Measurements from ENCODE around the gene NLRP9.

Gene NLRP9

DNA sequence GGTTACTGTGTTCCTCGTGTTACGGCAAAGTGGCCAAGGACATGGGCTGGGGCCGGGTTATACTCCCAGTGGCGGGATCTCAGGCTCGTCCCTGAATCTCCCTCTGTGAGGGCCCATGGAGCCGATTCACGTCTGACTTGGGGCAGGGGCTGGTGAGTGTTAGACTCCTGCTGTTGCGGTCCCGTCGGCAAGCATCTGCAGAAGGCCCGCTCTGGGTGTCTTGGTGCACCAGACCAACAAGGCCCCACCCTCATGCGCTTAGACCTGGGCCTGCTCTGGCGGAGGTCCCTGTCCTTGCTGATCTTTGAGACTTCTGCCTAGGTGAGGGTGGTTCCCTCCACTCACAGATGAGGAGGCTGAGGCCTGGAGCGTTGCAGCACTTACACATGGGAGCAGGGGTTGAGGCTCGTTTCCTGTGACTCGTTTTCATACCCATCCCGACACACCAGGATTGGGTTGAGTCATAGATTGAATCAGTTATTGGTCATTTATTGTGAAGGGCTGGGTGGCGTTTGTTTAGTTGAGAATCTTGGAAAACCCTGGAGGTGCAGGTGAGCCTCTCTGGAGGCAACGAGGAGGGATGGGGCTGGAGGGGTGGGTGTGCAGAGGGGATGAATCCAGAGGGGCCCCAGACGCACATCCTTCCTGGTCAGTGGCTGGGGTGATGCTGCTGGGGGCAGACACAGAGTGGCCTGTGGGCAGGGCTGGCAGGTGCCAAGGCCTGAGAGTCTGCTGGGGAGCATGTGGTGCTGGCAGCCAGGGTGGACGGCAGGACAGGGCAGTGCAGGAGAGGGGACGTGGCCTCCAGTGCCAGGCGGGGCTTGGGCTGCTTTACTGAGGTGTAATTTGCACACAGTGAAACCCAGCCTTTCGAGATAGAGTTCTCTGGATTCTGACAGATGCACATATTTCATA, 58.6 kb downstream of the NLRP9 start:
- no peak overlapping the region for H3K4ac ChIP-seq (ENCODE audit: low read length)
- WGBS, 2 donors (ENCODE audit: extremely low coverage in 2 of 2, insufficient read length in 2 of 2, insufficient replicate concordance in 1 of 2): no CpG with 5 or more reads among the region's 24 CpGs
- no peak overlapping the region for H2BK5ac ChIP-seq (ENCODE audit: low read length)
- no peak overlapping the region for H3K18ac ChIP-seq (ENCODE audit: low read length)
- peak overlapping the region; percentile 58 for H3K14ac ChIP-seq (ENCODE audit: low read length)
- H2BK12ac ChIP-seq (ENCODE audit: low read length): no peak overlapping the region
- H3K4me2 ChIP-seq (ENCODE audit: insufficient read depth, low read length, poor library complexity, severe bottlenecking): no peak overlapping the region
- no peak overlapping the region for H2BK15ac ChIP-seq (ENCODE audit: low read length)
- H3K4me1 ChIP-seq (ENCODE audit: control insufficient read depth in 2 of 2, insufficient read depth in 1 of 2, low read depth in 1 of 2, low read length in 2 of 2): peaks cover 3 to 12% of the 10 kb centered on the region in 2 donors
- H2AFZ ChIP-seq (ENCODE audit: low read length): no peak overlapping the region
- H2AK5ac ChIP-seq (ENCODE audit: low read depth, low read length): no peak overlapping the region
- H3K23ac ChIP-seq (ENCODE audit: low read depth, low read length, poor library complexity): peak overlapping the region; percentile 50
- H2BK120ac ChIP-seq (ENCODE audit: low read depth, low read length): no peak overlapping the region
- peak overlapping the region; percentile 3 for H3K9ac ChIP-seq (ENCODE audit: low read depth, low read length, poor library complexity)
- peaks cover 33 to 72% of the 10 kb centered on the region in 2 donors for H3K36me3 ChIP-seq (replicated peaks in 1 of 2; ENCODE audit: control insufficient read depth in 2 of 2, insufficient read depth in 2 of 2, low read length in 2 of 2)
- no peak overlapping the region for H4K91ac ChIP-seq (ENCODE audit: low read depth, low read length, poor library complexity)
- H4K8ac ChIP-seq (ENCODE audit: low read depth, low read length): peak overlapping the region; percentile 31
- no peak overlapping the region for H3K27ac ChIP-seq (replicated peaks; ENCODE audit: low read length)
- no peak for DNase-seq (ENCODE audit: low spot score)
- H3K79me1 ChIP-seq (ENCODE audit: low read depth, low read length): peaks cover 20% of the 10 kb centered on the region
- H3K4me3 ChIP-seq (ENCODE audit: low read length in 2 of 2): no peak overlapping the region
- H3K9me3 ChIP-seq (replicated peaks in 1 of 2; ENCODE audit: control insufficient read depth in 2 of 2, insufficient read depth in 1 of 2, low read depth in 1 of 2, low read length in 2 of 2): no peaks in the 10 kb centered on the region
- no peaks in the 10 kb centered on the region for H3K27me3 ChIP-seq (ENCODE audit: control insufficient read depth in 3 of 3, insufficient read depth in 3 of 3, low read depth in 1 of 3, low read length in 3 of 3)

DNA sequence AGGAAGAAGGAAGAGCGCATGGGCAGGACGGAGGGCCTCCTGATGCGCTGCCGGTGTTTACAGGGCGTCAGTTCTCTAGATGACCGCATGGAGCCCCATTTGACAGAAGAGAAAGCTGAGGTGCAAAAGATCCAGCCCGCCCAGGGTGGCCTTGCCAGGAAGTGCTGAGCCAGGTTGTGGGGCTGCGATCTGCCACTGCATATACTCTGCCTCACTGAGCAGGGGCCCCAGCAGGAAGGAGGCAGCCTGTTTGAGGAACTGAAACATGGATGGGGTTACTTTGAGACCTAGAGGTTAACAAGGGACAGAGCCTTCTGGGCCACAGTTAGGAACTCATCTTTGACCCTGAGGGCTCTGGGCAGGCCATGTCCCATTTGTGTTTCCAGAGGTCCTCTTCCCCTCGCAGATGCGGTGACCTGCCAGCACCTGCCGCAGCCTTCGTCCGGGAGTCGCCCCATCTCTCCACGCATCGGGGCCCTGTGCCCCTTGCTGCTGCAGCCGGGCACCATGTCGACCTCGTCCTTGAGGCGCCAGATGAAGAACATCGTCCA, 60.0 kb downstream of the NLRP9 start:
- Histone ChIP-seq H3K27me3 (ENCODE audit: control insufficient read depth in 3 of 3, insufficient read depth in 3 of 3, low read depth in 1 of 3, low read length in 3 of 3) (no peaks in the 10 kb centered on the region), H2BK120ac (ENCODE audit: low read depth, low read length) (no peak overlapping the region), H3K18ac (ENCODE audit: low read length) (no peak overlapping the region), H3K9ac (ENCODE audit: low read depth, low read length, poor library complexity) (peak overlapping the region; percentile 30), H3K9me3 (replicated peaks in 1 of 2; ENCODE audit: control insufficient read depth in 2 of 2, insufficient read depth in 1 of 2, low read depth in 1 of 2, low read length in 2 of 2) (no peaks in the 10 kb centered on the region), H3K4me1 (ENCODE audit: control insufficient read depth in 2 of 2, insufficient read depth in 1 of 2, low read depth in 1 of 2, low read length in 2 of 2) (peaks cover 3 to 22% of the 10 kb centered on the region in 2 donors), H3K14ac (ENCODE audit: low read length) (no peak overlapping the region), H4K91ac (ENCODE audit: low read depth, low read length, poor library complexity) (no peak overlapping the region), H2BK12ac (ENCODE audit: low read length) (no peak overlapping the region), H3K4ac (ENCODE audit: low read length) (no peak overlapping the region), H2BK5ac (ENCODE audit: low read length) (no peak overlapping the region), H3K23ac (ENCODE audit: low read depth, low read length, poor library complexity) (no peak overlapping the region), H4K8ac (ENCODE audit: low read depth, low read length) (no peak overlapping the region), H3K4me2 (ENCODE audit: insufficient read depth, low read length, poor library complexity, severe bottlenecking) (no peak overlapping the region), H3K36me3 (replicated peaks in 1 of 2; ENCODE audit: control insufficient read depth in 2 of 2, insufficient read depth in 2 of 2, low read length in 2 of 2) (peaks cover 33 to 68% of the 10 kb centered on the region in 2 donors), H2AK5ac (ENCODE audit: low read depth, low read length) (peak overlapping the region; percentile 45), H3K27ac (replicated peaks; ENCODE audit: low read length) (no peak overlapping the region), H3K4me3 (ENCODE audit: low read length in 2 of 2) (no peak overlapping the region), H2AFZ (ENCODE audit: low read length) (no peak overlapping the region), H2BK15ac (ENCODE audit: low read length) (no peak overlapping the region), H3K79me1 (ENCODE audit: low read depth, low read length) (peaks cover 20% of the 10 kb centered on the region)
- no peak for DNase-seq (ENCODE audit: low spot score)
- WGBS, 2 donors (ENCODE audit: extremely low coverage in 2 of 2, insufficient read length in 2 of 2, insufficient replicate concordance in 1 of 2): no CpG with 5 or more reads among the region's 21 CpGs

DNA sequence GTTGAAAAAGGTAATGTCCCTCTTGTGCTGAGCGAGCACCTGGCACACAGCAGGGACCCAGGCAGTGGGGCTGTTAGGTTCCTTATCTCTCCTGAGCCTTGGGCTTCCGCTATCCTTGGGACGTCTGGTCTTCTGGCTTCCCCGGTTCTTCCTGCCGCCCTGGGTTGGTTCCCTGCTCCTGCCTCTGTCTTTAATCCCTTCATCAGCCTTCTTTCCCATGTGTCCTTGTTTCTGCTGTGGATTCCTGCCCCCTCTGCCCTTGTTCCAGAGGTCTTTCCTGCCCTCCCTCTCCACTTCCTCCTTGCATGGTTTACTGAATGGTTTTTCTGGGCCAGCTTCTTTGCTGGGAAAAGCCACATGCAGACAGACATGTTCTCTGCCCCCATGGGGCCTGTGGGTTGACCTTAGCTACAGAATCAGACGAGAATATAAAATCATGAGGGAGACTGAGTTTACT, 60.6 kb downstream of the NLRP9 start:
- no peak overlapping the region for H3K27ac ChIP-seq (replicated peaks; ENCODE audit: low read length)

DNA sequence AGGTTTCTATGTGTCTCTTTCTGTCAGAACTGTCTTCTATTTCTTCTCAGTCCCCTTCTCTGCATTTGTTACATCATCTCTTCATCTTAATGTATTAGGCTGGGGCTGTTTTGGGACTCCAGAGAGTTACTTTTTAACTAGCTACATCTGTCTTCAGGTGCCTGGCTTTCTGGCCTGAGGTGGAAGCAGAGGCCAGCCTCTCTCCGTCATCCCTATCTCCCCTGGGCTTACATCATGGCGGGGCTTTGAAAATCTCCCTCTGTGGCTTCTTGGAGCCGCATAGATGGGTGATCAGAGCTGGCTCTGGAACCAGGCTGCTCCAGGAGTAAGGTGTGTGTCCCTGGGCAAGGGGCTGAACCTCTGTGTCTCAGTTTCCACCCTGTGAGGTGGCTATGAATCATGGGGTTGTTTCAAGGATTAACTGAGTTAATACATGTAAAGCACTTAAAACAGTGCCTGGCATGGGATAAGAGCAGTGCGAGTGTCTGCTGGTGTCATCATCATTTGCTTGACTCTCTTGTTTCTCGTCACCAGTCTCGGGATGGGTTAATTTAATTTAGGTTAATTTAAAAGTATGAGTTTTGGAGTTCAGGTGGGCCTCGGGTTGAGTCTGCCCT, 61.2 kb downstream of the NLRP9 start:
- H3K23ac ChIP-seq (ENCODE audit: low read depth, low read length, poor library complexity): no peak overlapping the region
- H3K4me3 ChIP-seq (ENCODE audit: low read length in 2 of 2): peak overlapping the region in 1 of 2 donors; percentile 92
- no peak overlapping the region for H3K4me2 ChIP-seq (ENCODE audit: insufficient read depth, low read length, poor library complexity, severe bottlenecking)
- H2BK5ac ChIP-seq (ENCODE audit: low read length): no peak overlapping the region
- H2BK120ac ChIP-seq (ENCODE audit: low read depth, low read length): no peak overlapping the region
- H2BK15ac ChIP-seq (ENCODE audit: low read length): no peak overlapping the region
- peaks cover 3 to 23% of the 10 kb centered on the region in 2 donors for H3K4me1 ChIP-seq (ENCODE audit: control insufficient read depth in 2 of 2, insufficient read depth in 1 of 2, low read depth in 1 of 2, low read length in 2 of 2)
- no peak overlapping the region for H2AFZ ChIP-seq (ENCODE audit: low read length)
- peaks cover 17% of the 10 kb centered on the region for H3K79me1 ChIP-seq (ENCODE audit: low read depth, low read length)
- no peak overlapping the region for H3K9ac ChIP-seq (ENCODE audit: low read depth, low read length, poor library complexity)
- H4K8ac ChIP-seq (ENCODE audit: low read depth, low read length): no peak overlapping the region
- peaks cover 35 to 72% of the 10 kb centered on the region in 2 donors for H3K36me3 ChIP-seq (replicated peaks in 1 of 2; ENCODE audit: control insufficient read depth in 2 of 2, insufficient read depth in 2 of 2, low read length in 2 of 2)
- no peaks in the 10 kb centered on the region for H3K27me3 ChIP-seq (ENCODE audit: control insufficient read depth in 3 of 3, insufficient read depth in 3 of 3, low read depth in 1 of 3, low read length in 3 of 3)
- H3K18ac ChIP-seq (ENCODE audit: low read length): no peak overlapping the region
- no peak overlapping the region for H3K14ac ChIP-seq (ENCODE audit: low read length)
- no peak for DNase-seq (ENCODE audit: low spot score)
- no peak overlapping the region for H3K4ac ChIP-seq (ENCODE audit: low read length)
- H3K27ac ChIP-seq (replicated peaks; ENCODE audit: low read length): no peak overlapping the region
- no CpG with 5 or more reads among the region's 7 CpGs for WGBS, 2 donors (ENCODE audit: extremely low coverage in 2 of 2, insufficient read length in 2 of 2, insufficient replicate concordance in 1 of 2)
- no peaks in the 10 kb centered on the region for H3K9me3 ChIP-seq (replicated peaks in 1 of 2; ENCODE audit: control insufficient read depth in 2 of 2, insufficient read depth in 1 of 2, low read depth in 1 of 2, low read length in 2 of 2)
- no peak overlapping the region for H2BK12ac ChIP-seq (ENCODE audit: low read length)
- H2AK5ac ChIP-seq (ENCODE audit: low read depth, low read length): no peak overlapping the region
- H4K91ac ChIP-seq (ENCODE audit: low read depth, low read length, poor library complexity): no peak overlapping the region

More for the DNA sequence above, 60.6 kb downstream of the NLRP9 start:
- Histone ChIP-seq H3K4me3 (ENCODE audit: low read length in 2 of 2) (no peak overlapping the region), H3K36me3 (replicated peaks in 1 of 2; ENCODE audit: control insufficient read depth in 2 of 2, insufficient read depth in 2 of 2, low read length in 2 of 2) (peaks cover 33 to 70% of the 10 kb centered on the region in 2 donors), H3K79me1 (ENCODE audit: low read depth, low read length) (peaks cover 20% of the 10 kb centered on the region), H2BK120ac (ENCODE audit: low read depth, low read length) (no peak overlapping the region), H3K4ac (ENCODE audit: low read length) (no peak overlapping the region), H3K27me3 (ENCODE audit: control insufficient read depth in 3 of 3, insufficient read depth in 3 of 3, low read depth in 1 of 3, low read length in 3 of 3) (no peaks in the 10 kb centered on the region), H3K23ac (ENCODE audit: low read depth, low read length, poor library complexity) (no peak overlapping the region), H3K9me3 (replicated peaks in 1 of 2; ENCODE audit: control insufficient read depth in 2 of 2, insufficient read depth in 1 of 2, low read depth in 1 of 2, low read length in 2 of 2) (no peaks in the 10 kb centered on the region), H3K9ac (ENCODE audit: low read depth, low read length, poor library complexity) (no peak overlapping the region), H2AK5ac (ENCODE audit: low read depth, low read length) (no peak overlapping the region), H3K14ac (ENCODE audit: low read length) (no peak overlapping the region), H2BK15ac (ENCODE audit: low read length) (no peak overlapping the region), H3K4me1 (ENCODE audit: control insufficient read depth in 2 of 2, insufficient read depth in 1 of 2, low read depth in 1 of 2, low read length in 2 of 2) (peaks cover 3 to 23% of the 10 kb centered on the region in 2 donors), H2AFZ (ENCODE audit: low read length) (no peak overlapping the region), H2BK12ac (ENCODE audit: low read length) (no peak overlapping the region), H4K91ac (ENCODE audit: low read depth, low read length, poor library complexity) (no peak overlapping the region), H3K4me2 (ENCODE audit: insufficient read depth, low read length, poor library complexity, severe bottlenecking) (no peak overlapping the region), H4K8ac (ENCODE audit: low read depth, low read length) (no peak overlapping the region), H2BK5ac (ENCODE audit: low read length) (peak overlapping the region; percentile 3), H3K18ac (ENCODE audit: low read length) (no peak overlapping the region)
- WGBS, 2 donors (ENCODE audit: extremely low coverage in 2 of 2, insufficient read length in 2 of 2, insufficient replicate concordance in 1 of 2): no CpG with 5 or more reads among the region's 6 CpGs
- no peak for DNase-seq (ENCODE audit: low spot score)
